ENCODE results near the gene PSMD11.

- TF ChIP-seq CTCF (IDR thresholded peaks at IDR 0.05) (no peak), POLR2A (IDR thresholded peaks at IDR 0.05) (no peak)
Measured at GRCh38 chr17:32492264-32492589, 47.9 kb downstream of the PSMD11 start.

Data from lower leg skin (tissue), 3 donors.